Osteocyte (in vitro differentiated cells): ENCODE measurements around the gene GRIA1. TPM values are rescaled to one million over a fixed set of nuclear protein-coding genes. Genes with fewer than 3 reads are reported as not detected.
A peak's percentile ranks its signal among the peaks of the same experiment; 100 is the strongest.

Experiments used
- DNase-seq: peaks from one replicate; pipeline ENCODE4 v3.0.0; 2021; ENCODE audit warnings: mixed read lengths; ENCODE audit not compliant: unreplicated experiment; ENCODE audit errors: extremely low spot score
- H3K27ac Mint-ChIP-seq: one replicate; pipeline ENCODE4 v1.8.0; 2021; ENCODE audit warnings: mild to moderate bottlenecking, mixed read lengths; ENCODE audit not compliant: unreplicated experiment
- H3K27me3 Mint-ChIP-seq: one replicate; pipeline ENCODE4 v1.8.0; 2021; ENCODE audit warnings: mixed read lengths; ENCODE audit not compliant: unreplicated experiment
- H3K36me3 Mint-ChIP-seq: one replicate; pipeline ENCODE4 v1.8.0; 2021; ENCODE audit warnings: mixed read lengths; ENCODE audit not compliant: unreplicated experiment
- H3K4me1 Mint-ChIP-seq: one replicate; pipeline ENCODE4 v1.8.0; 2021; ENCODE audit warnings: mixed read lengths; ENCODE audit not compliant: unreplicated experiment
- H3K4me3 Mint-ChIP-seq: one replicate; pipeline ENCODE4 v1.8.0; 2021; ENCODE audit warnings: mild to moderate bottlenecking, moderate library complexity, mixed read lengths; ENCODE audit not compliant: unreplicated experiment
- H3K9me3 Mint-ChIP-seq: one replicate; pipeline ENCODE4 v1.8.0; 2021; ENCODE audit warnings: mixed read lengths; ENCODE audit not compliant: unreplicated experiment
- CTCF ChIP-seq: fragments of 200-600 bp; sonication (generic); IDR thresholded peaks from 2 replicates; pipeline ENCODE4 v1.5.0; 2021; ENCODE audit warnings: antibody characterized with exemption, mild to moderate bottlenecking, moderate library complexity
- total RNA-seq: library from RNA; stranded (reverse); gene quantifications from 2 replicates; pipeline ENCODE4 v1.2.1, GENCODE V29; 2021

Gene GRIA1
- total RNA-seq, 1 donor from 2014 or later, result 48.8 TPM

GRCh38 chr5:153623751-153624450, 133.4 kb downstream of the GRIA1 start:
- Mint-ChIP-seq H3K9me3 (no peaks in the 10 kb centered on the region), H3K27me3 (no peaks in the 10 kb centered on the region), H3K4me1 (peaks cover 44% of the 10 kb centered on the region), H3K4me3 (no peak overlapping the region), H3K36me3 (no peaks in the 10 kb centered on the region), H3K27ac (peak overlapping the region; percentile 74)
- TF ChIP-seq CTCF, result no peak
- no peak for DNase-seq

GRCh38 chr5:153624451-153624765, 133.9 kb downstream of the GRIA1 start:
- Mint-ChIP-seq H3K9me3 (no peaks in the 10 kb centered on the region), H3K4me1 (peaks cover 39% of the 10 kb centered on the region), H3K4me3 (no peak overlapping the region), H3K27ac (peak overlapping the region; percentile 74), H3K27me3 (no peaks in the 10 kb centered on the region), H3K36me3 (no peaks in the 10 kb centered on the region)
- DNase-seq, result no peak
- TF ChIP-seq CTCF, result no peak

GRCh38 chr5:153625826-153626354, 135.4 kb downstream of the GRIA1 start:
- Mint-ChIP-seq H3K9me3 (no peaks in the 10 kb centered on the region), H3K27me3 (no peaks in the 10 kb centered on the region), H3K36me3 (no peaks in the 10 kb centered on the region), H3K27ac (no peak overlapping the region), H3K4me1 (peaks cover 25% of the 10 kb centered on the region), H3K4me3 (no peak overlapping the region)
- no peak for TF ChIP-seq CTCF
- no peak for DNase-seq

GRCh38 chr5:153626836-153627235, 136.4 kb downstream of the GRIA1 start:
- no peaks in the 10 kb centered on the region for H3K9me3 Mint-ChIP-seq
- peaks cover 28% of the 10 kb centered on the region for H3K4me1 Mint-ChIP-seq
- H3K27me3 Mint-ChIP-seq, result no peaks in the 10 kb centered on the region
- no peaks in the 10 kb centered on the region for H3K36me3 Mint-ChIP-seq
- H3K27ac Mint-ChIP-seq, result no peak overlapping the region
- TF ChIP-seq CTCF, result no peak
- H3K4me3 Mint-ChIP-seq, result no peak overlapping the region
- no peak for DNase-seq

DNA sequence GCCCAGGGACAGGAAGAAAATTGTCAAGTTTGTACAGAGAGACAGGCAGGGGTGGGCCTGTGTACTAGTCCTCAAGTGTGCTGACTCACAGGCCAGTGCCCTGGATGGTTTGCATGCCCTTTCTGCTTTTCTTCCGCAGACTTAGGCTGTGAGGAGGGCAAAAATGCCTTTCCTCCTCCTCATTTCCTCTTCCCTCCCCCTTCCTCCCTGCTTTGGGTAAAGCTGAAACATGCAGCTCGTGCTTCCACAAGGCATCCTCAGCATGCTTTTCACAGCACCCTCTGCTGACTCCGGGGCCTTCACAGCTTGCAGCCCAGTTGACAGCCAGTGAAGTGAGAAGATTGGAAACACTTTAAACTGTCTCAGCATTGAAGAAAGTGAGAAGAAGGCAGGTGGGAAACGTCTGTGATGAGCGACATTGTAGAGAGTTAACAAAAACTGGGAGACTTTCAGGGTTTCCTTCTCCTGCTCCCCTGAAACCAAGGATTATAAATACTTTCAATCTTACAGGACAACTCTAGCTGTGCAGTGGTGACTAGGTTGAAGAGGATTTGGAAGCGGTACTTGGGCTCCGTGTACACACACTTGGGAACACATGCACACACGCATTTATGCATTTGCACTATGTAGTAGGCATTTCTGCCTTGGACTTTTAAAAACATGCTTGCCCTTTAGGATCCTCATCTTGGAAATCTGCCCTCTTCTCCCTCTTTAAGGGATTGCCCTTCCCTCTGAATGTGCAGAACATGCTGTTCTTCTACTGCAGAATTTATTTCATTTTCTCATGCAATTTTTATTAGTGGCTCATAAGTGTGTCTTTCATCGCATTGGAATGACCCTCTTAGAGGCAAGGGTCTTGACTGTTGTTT, 138.8 kb downstream of the GRIA1 start:
- Mint-ChIP-seq H3K27me3 (no peaks in the 10 kb centered on the region), H3K9me3 (no peaks in the 10 kb centered on the region), H3K4me1 (peaks cover 24% of the 10 kb centered on the region), H3K4me3 (no peak overlapping the region), H3K36me3 (no peaks in the 10 kb centered on the region), H3K27ac (no peak overlapping the region)
- peak; percentile 56 for TF ChIP-seq CTCF
- peak; percentile 89 for DNase-seq
